Fibroblast of skin of left biceps (primary cell): Measurements from ENCODE around the gene ARHGDIA.

Source experiments
- DNase-seq, 2 experiments: peaks; one replicate each; pipeline ENCODE4 v3.0.0-alpha.2; 2013; ENCODE audit warnings: low read depth in 2 of 2

The ARHGDIA gene

GRCh38 chr17:81865358-81865732 lies 5.8 kb downstream of the ARHGDIA start:
- no peak for DNase-seq

DNA sequence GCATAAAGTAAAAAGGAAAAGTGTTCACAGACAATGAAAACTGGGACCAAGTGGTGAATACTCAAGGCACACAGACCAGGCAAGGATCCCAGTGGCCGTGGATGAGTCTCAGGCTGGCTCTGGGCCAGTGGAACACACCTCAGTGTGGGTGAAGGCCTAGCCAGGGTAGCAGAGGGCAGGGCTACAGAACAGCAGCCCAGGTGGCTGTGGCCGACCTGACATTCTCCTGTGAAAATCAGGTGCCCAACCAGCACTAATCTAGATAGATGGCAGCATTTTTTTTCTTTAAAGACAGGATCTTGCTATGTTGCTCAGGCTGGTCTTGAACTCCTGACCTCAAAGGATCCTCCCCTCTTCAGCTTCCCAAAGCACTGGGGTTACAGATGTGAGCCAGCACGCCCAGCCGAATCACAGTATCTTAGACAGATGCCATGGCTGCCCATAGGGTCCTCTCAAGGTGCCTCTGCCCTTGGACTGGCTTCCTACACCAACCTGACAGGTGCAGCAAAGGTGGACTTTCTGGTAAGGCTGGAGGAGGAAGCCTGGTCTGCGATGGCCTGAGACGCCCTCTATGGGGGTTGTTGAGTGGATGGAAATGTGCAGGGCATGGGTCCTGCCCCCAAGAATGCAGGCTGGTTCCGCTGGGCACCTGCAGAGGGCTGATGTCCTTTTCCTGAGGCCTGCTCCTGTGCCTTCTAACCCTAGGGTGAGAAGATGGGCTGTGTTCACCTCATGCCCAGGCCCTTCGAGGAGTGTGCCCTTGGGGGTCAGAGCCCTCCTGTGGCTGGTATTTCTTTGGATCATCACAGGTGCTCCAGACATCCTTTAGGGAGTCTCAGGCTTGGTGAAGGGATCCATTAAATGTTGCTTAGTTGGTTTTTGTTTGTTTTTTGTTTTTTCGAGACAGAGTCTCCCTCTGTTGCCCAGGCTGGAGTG lies 7.0 kb downstream of the ARHGDIA start:
- DNase-seq: no peak

DNA sequence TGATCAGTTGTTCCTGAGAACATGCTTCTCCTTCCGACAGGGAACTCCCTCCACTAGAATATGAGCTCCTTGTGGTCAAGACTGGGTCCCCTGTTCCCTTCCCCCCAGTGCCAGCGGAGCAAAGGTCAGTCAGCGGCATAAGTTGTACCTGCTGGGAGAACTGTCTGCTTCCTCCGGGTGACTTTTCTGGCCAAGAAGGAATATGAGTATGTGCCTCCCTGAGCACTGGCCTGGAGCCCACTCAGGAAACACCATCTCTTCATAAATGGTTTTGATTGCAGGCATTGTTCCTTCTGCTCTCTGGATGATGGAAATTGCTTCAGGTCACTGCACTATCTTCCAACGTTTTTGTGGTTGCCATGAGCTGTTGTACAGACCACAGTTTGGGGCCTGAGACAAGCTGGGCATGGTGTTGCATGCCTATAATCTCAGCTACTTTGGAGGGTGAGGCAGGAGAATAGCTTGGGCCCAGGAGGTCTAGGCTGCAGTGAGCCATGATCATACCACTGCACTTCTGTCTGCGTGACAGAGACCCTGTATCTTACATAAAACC lies 7.9 kb downstream of the ARHGDIA start:
- no peak for DNase-seq

DNA sequence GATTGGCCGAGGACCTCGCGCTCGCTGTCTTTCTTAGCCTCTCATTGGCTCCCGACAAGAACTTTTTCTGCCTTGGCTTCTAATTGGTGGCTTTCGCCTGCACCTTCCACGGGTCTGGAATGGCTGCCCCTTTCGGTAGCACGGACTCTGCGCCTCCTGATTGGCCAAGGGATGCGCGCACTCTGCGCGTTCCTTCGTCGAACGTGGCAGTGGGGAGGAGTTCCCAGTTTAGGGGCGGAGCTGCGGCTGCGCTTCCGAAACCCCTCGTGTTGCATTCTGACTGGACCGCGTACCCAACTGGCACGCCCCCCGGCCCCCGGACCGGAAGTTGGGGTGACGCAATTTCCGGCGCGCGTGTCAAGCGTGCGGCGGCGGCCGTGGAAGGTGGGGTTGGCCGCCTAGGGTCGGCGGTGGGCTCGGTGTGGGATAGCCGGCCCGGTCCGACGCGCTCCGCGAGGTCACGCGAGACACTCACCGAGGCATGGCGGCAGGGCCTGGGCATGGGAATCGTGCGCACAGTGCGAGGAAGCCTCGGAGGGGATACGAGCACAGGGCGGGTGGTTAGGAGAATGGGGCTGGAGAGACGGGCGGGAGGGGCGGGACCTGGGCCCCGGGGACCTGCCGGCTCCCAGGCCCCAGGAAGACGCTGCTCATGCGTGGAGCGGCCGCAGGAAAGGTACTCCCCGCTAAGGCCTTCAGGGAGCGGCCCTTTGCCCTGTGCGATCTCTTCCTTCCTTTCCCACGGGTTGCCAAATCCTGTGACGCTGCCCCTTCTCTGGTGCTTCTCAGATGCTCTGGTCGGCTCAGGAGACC lies 10.2 kb downstream of the ARHGDIA start:
- DNase-seq: peak; percentile 100

- no peak for DNase-seq
Observed at GRCh38 chr17:81859906-81860755, 11.0 kb downstream of the ARHGDIA start, which contains the start of gene P4HB. Gene P4HB (minus strand): TSS chr17:81860535. CDS start chr17:81860471, 64 bp downstream.

GRCh38 chr17:81858967-81859905 lies 11.9 kb downstream of the ARHGDIA start:
- no peak for DNase-seq

- no peak for DNase-seq
Observed at GRCh38 chr17:81858170-81858966, 12.8 kb downstream of the ARHGDIA start.

DNA sequence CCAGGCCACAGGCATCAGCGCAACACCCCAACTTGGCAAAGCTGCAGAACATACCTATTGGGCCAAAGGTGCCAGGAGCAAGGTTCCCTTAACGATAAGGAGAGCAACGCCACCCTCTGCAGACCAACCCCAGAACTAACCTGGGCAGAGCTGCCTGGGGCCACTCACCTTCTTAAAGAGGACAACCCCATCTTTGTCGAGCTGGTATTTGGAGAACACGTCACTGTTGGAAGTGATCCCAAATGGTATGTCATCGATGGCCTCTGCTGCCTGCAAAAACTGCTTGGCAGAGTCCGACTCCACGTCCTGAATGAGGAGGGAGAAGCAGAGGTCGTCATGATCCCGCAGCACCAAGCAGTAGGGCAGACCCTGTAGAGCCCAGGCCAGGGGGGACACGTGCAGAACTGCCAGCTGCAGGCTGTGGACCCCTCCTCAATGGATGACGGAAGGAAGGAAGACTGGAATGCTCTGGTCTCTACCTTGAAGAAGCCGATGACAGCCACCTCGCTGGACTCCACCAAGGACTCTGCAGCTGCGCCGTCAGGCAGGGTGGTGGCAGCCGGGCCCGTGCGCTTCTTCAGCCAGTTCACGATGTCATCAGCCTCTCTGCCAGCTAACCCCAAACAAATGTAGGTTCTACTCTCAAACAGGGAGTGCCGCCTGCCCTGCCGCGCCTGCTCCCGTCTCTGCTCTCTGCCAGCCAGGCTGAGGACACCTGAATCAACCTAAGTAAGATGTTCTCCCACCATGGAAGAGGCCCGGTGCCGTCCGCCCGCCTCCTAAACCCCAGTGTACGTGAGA lies 16.0 kb downstream of the ARHGDIA start:
- no peak for DNase-seq

DNA sequence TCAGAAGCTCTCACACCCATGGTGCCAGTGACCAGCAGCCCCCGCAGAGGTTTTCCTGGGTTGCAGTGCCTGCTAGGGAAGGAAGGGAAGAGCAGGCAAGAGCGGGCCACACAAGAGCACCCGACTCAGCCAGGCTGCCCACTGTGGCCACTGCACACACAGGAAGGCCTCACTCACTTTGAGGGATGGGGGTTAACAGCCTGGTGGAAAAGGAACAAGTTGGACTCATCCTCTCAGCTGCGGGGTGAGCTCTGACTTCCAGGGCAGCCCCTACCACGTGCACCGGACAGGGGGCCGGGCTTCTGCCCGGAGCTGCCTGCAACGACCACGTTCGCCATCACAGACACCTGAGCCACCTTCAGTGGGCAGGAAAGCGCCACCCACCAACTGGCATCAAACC lies 18.9 kb downstream of the ARHGDIA start:
- no peak for DNase-seq

- no peak for DNase-seq
Observed at GRCh38 chr17:81851423-81851822, 19.7 kb downstream of the ARHGDIA start.

- no peak for DNase-seq
Observed at GRCh38 chr17:81849457-81849856, 21.7 kb downstream of the ARHGDIA start.

DNA sequence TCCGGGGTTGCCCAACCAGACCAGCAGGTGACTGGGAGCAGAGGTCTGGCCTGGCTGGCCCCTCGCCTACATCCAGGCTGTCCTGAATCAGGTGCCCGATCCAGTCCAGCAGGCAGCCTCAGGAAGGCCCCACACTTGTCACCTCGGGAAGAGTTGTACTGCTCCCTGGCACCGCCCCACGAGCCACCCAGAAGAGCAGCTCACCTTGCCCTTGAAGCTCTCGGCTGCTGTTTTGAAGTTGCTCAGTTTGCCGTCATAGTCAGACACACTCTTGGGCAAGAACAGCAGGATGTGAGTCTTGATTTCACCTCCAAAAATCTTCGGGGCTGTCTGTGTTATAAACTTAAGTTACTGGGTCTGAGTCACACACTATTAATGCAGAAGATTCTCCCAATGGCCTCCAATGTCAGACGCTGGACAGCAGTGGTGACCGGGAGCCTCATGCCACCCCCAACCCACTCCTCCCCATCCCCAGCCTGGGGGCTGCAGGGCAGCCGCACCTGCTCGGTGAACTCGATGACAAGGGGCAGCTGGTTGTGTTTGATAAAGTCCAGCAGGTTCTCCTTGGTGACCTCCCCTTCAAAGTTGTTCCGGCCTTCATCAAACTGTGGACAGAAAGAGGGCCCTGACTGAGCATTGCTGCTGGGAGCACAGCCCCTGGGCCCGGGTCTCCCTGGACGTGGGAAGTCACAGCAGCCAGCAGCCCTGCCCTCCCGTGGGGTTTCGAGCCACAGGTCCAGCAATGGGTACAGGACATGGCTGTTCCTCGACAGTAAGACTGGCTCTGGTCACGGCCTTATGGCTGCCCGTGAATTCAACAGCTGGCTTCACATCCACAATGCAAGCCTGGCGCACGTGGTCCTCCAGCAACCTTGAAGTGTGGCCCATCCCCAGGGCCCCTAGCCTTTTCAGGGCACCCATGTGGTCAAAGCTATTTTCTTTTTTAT lies 24.1 kb downstream of the ARHGDIA start:
- DNase-seq: no peak

DNA sequence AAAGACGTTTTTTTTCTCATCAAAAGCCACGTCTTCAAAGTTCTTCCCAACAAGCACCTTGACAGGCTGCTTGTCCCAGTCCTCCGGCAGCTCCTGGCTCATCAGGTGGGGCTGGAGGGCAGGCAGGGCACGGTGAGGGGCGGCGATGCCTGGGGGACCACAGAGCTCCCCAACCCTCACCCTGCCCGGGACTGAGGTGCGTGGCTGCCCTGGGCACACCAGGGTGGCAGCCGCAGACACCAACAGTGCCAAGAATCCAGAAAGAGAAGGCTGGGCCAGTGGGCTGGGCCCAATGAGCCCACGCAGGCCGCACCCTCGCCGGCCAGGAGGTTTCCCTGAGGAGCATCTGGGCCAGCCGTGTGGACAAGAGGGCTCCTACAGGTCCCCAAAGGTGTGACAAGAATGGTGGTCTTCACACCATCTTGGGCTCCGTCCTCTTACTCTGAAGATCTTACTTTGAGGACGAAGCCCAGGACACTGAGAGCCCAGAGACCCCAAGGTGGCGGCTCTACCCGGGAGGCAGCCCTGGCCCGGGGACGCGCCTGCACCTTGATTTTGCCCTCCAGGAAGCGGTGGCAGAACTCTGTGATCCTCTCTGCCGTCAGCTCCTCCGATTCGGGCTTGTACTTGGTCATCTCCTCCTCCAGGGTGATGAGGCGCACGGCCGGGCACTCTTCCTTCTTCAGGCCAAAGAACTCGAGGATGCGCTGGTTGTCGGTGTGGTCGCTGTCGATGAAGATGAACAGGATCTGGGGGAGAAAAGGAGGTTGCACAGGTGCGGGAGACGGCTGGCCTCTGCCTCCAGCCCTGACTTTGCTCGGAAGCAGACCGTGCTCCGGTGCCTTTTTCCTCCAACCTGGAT lies 25.0 kb downstream of the ARHGDIA start:
- DNase-seq: no peak

GRCh38 chr17:81845361-81845760 lies 25.8 kb downstream of the ARHGDIA start:
- DNase-seq: no peak

- DNase-seq: no peak
Observed at GRCh38 chr17:81844887-81845286, 26.2 kb downstream of the ARHGDIA start.

DNA sequence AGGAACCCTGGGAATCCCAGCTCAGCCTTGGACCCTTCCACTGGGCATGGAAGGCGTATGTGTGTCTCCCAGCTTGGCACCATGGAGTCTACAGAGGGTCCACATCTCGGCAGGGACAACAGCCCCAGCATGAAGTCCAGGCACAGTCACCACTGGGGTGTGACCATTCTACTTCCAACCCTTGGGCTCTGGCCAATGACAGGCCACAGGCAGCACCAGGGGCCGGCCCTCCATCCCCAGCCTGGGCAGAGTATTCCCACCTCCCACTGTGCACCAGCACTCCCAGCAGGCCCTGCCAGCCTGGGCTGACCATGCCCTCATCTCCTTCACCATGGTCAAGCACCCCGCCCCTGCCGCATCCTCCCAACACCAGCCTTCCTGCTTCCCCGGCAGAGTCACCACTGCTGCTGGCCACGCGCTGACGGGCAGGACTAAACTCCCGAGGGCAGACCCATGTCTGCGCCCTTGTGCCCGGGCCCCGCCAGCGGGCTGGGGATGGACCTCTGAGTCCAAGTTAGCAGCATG lies 26.7 kb downstream of the ARHGDIA start:
- DNase-seq: no peak
